Tibial artery (tissue), 4 donors: ENCODE results near the gene RAB1B.

ENCODE experiments used
- DNase-seq, 2 donors: peaks; one replicate each; pipeline ENCODE4 v3.0.0-alpha.2; 2019
- H3K27ac ChIP-seq, 2 donors: fragments of 200-600 bp; sonication (generic) in 1 of 2; 1 replicate in 1 of 2; 2 replicates in 1 of 2; pipeline ENCODE4 v1.5.1; 2018 to 2019; ENCODE audit warnings: mild to moderate bottlenecking in 1 of 2
- H3K27me3 ChIP-seq, 2 donors: fragments of 200-600 bp; sonication (generic) in 1 of 2; one replicate each; pipeline versions ENCODE4 v1.5.1 to v1.6.0; 2016 to 2019
- H3K36me3 ChIP-seq, 3 donors: fragments of 200-600 bp; sonication (generic) in 2 of 3; one replicate each; pipeline ENCODE4 v1.5.1; 2016 to 2019; ENCODE audit warnings: mild to moderate bottlenecking in 2 of 3
- H3K4me1 ChIP-seq, 4 donors: fragments of 200-600 bp; sonication (generic) in 2 of 4; 1 replicate in 3 of 4; 2 replicates in 1 of 4; pipeline ENCODE4 v1.5.1; 2016 to 2019
- H3K4me3 ChIP-seq, 2 donors: fragments of 200-600 bp; sonication (generic) in 1 of 2; 1 replicate in 1 of 2; 2 replicates in 1 of 2; pipeline ENCODE4 v1.5.1; 2018 to 2019; ENCODE audit warnings: mild to moderate bottlenecking in 2 of 2
- H3K9me3 ChIP-seq, 3 donors: fragments of 200-600 bp; sonication (generic) in 1 of 3; one replicate each; pipeline ENCODE4 v1.5.1; 2016 to 2019
- intact Hi-C: fragments of 100-400 bp; cut with DNase I; formaldehyde crosslinking; loops from one replicate; pipeline ENCODE4 v1.15.0; 2023; ENCODE audit warnings: low total_unique reads
- TF ChIP-seq, protein P1 (sequence below), 2 experiments: fragments of 200-600 bp in 1 of 2; fragments of 450-650 bp in 1 of 2; IDR thresholded peaks; one replicate each; pipeline ENCODE4 v1.5.1; 2017 to 2019; ENCODE audit warnings: antibody characterized with exemption in 2 of 2, mild to moderate bottlenecking in 1 of 2, moderate library complexity in 1 of 2

Gene RAB1B

DNA sequence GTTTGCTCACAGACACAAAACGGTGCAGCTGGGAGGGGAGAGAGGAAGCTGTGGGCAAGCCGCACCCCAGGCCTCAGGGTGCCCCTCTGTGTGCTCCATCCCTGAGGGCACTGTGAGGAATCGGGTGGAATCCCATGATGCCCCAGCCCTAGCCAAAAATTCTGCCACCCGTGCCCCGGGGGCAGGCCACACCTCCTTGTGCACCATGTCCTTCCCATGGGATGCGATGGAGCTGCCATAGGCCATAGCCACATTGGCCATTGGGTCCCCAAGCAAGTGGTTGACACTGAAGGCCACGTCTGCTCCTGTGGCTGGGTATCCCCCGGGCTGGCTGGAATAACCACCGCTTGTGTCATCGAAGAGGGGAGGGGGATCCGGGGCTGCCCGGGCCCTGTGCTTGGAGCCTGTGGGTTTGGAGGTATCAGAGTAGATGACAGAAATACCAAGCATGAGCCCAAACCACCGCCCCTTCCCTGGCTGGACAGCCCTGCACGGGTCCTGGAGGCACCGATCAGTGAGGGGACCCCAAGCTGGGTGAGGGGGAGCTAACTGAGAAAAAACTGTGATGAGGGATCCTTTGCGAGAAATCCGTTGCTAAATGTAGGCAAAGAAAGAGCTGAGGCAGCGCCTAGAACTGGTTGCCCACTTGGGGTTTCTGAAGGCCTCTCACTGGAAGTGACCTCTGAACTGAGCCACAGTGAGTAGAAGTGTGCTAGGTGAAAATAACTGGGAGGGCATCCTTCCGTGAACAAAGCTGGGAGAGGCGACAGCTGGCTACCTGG lies 19.6 kb downstream of the RAB1B start:
- Histone ChIP-seq H3K36me3 (peaks cover 0 to 17% (median 4%) of the 10 kb centered on the region in 3 donors), H3K27me3 (peaks cover 0 to 13% of the 10 kb centered on the region in 2 donors), H3K9me3 (no peaks in the 10 kb centered on the region), H3K4me3 (peak overlapping the region; percentile 83 to 91), H3K27ac (peak overlapping the region; percentile 94 to 96), H3K4me1 (peaks cover 0 to 38% (median 30%) of the 10 kb centered on the region in 4 donors)
- no peak for DNase-seq
- TF ChIP-seq, protein P1, sequence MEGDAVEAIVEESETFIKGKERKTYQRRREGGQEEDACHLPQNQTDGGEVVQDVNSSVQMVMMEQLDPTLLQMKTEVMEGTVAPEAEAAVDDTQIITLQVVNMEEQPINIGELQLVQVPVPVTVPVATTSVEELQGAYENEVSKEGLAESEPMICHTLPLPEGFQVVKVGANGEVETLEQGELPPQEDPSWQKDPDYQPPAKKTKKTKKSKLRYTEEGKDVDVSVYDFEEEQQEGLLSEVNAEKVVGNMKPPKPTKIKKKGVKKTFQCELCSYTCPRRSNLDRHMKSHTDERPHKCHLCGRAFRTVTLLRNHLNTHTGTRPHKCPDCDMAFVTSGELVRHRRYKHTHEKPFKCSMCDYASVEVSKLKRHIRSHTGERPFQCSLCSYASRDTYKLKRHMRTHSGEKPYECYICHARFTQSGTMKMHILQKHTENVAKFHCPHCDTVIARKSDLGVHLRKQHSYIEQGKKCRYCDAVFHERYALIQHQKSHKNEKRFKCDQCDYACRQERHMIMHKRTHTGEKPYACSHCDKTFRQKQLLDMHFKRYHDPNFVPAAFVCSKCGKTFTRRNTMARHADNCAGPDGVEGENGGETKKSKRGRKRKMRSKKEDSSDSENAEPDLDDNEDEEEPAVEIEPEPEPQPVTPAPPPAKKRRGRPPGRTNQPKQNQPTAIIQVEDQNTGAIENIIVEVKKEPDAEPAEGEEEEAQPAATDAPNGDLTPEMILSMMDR (IDR thresholded peaks at IDR 0.05), result no peak
- intact Hi-C loops, result no loop called here

DNA sequence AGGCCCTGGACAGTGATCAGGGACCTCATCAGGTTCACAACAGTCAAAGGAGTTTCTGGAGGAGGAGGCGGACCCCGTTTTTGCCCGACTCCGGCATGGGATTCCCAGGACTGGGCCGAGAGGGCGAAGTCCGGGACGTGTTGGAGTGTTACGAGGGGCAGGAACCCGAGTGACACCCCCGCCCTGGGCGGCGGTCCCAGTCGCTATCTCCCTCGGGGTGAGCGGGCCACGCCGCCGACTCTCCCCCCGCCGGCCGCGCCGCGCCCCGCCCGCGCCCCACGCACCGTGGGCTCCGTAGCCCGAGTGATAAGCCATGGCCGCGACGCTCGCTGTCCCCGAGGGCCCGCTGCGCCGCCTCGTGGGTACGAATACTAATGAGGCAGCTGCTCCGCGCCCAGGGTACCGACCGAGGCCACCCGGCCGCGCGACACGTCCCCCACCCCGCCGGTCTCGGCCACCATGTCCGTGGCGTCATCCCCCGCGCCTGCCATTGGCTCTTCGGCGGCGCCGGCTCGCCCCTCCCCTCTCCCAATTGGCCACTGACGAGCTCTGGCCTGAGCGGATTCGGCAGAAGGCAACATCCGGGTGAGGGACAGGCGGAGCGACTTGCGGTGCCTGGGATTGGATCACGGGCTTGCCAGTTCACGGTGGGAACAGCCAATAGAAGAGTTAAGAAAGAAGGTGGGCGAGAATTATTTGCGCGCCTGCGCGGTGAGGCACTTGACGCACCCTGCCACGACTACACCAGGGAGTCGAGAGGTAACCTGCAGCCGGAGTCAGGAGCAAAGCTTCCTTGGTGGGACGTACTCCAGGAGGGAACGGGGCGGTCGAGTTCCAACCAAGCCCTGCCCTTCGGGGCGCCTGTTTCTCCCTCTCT lies 20.5 kb downstream of the RAB1B start, which contains the start of gene YIF1A:
Gene YIF1A (minus strand): TSS at position 473 of the 877 bp plus-strand sequence. CDS start 158 bp downstream, at position 315.
- H3K27me3 ChIP-seq, result peaks cover 0 to 22% of the 10 kb centered on the region in 2 donors
- peak within 1 kb of the TSS; percentile 83 to 91 for H3K4me3 ChIP-seq
- TF ChIP-seq, protein P1 (IDR thresholded peaks at IDR 0.05), result no peak
- peak; percentile 99 for DNase-seq
- H3K9me3 ChIP-seq, result no peaks in the 10 kb centered on the region
- peak within 1 kb of the TSS; percentile 94 to 96 for H3K27ac ChIP-seq
- peaks cover 0 to 36% (median 30%) of the 10 kb centered on the region in 4 donors for H3K4me1 ChIP-seq
- intact Hi-C loops, result no loop called here
- H3K36me3 ChIP-seq, result peaks cover 0 to 17% (median 0%) of the 10 kb centered on the region in 3 donors

DNA sequence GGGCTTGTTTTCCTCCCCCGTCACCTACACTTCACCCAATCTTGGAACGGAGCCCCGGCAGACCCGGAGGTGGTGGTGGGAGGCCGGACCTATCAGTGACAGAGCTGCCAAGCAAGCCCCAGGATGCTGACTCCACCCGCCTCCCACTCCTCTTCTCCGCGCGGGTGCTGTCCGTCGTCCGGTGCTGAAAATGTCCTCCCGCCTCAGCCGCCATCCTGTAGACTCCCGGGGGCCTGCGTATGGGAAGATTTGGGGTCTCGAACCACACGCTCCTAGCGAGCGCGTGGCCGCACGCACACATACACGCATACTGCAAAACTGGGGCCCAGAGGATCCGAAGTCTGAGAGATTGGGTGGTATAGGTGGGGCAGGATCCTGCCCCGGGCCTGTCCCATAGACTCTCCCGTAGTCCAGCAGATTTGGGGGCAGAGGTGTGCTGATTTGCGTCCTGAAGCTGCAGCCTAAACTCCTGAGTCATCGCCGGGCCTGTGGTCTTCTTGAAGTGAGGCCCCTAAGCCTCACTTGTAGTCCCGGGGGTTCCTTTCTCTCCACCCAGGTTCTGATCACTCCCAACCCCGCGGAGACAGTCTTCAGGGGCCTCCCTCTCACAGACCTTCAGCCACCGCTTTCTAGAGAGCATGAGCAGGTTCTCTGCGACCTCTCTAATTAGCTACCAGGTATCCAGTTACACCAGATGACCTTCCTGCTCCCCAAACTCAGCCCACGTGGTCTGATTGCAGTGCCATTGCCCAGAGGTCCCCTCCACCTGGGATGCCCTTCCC lies 21.3 kb downstream of the RAB1B start:
- TF ChIP-seq, protein P1 (IDR thresholded peaks at IDR 0.05), result no peak
- peaks cover 0 to 10% (median 0%) of the 10 kb centered on the region in 3 donors for H3K36me3 ChIP-seq
- H3K4me3 ChIP-seq, result peak overlapping the region; percentile 83 to 91
- peaks cover 0 to 30% of the 10 kb centered on the region in 2 donors for H3K27me3 ChIP-seq
- DNase-seq, result peak; percentile 54 to 84
- H3K9me3 ChIP-seq, result no peaks in the 10 kb centered on the region
- H3K4me1 ChIP-seq, result peaks cover 0 to 36% (median 30%) of the 10 kb centered on the region in 4 donors
- intact Hi-C loops, result no loop called here
- H3K27ac ChIP-seq, result peak overlapping the region; percentile 94 to 96

DNA sequence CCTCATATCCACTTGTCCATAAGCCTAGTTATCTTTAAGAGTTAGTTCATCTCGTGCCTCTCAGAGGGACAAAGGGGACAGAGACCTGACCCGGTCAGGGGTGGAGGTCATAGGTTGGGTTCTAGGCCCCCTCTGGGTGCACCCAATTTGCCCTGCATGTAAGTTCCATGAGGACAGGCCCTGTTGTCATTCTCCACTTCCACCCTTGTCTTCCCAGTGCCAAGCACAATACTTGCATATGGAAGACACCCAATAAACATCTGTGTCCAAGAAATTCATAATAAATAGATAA lies 21.8 kb downstream of the RAB1B start:
- TF ChIP-seq, protein P1 (IDR thresholded peaks at IDR 0.05), result no peak
- H3K27ac ChIP-seq, result no peak overlapping the region
- DNase-seq, result no peak
- H3K4me3 ChIP-seq, result no peak overlapping the region
- intact Hi-C loops, result no loop called here
- H3K36me3 ChIP-seq, result peaks cover 0 to 5% (median 0%) of the 10 kb centered on the region in 3 donors
- peaks cover 0 to 35% of the 10 kb centered on the region in 2 donors for H3K27me3 ChIP-seq
- H3K9me3 ChIP-seq, result no peaks in the 10 kb centered on the region
- H3K4me1 ChIP-seq, result peaks cover 0 to 36% (median 30%) of the 10 kb centered on the region in 4 donors

DNA sequence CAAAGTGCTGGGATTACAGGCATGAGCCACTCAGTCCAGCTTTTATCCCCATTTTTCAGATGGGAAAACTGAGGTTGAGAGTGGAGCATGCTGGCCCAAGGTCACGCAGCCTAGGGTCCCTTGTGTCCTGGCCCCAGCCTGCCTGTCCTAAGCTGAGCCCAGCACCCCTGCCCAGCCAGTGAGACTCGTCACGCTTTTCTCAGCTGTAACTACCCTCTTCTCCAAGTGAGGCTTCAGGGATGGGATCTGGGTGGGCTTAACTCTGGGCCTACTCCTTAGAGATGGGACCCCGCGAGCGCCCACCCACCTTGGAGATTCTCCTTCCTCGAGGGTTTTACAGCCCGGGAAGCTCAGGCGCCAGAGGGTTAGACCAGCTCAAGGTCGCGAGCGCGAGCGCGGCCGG lies 22.9 kb downstream of the RAB1B start:
- DNase-seq, result no peak
- Histone ChIP-seq H3K27me3 (peaks cover 0 to 45% of the 10 kb centered on the region in 2 donors), H3K4me3 (peak overlapping the region in 1 of 2 donors; percentile 46)

More for the DNA sequence above, 22.9 kb downstream of the RAB1B start:
- no peaks in the 10 kb centered on the region for H3K9me3 ChIP-seq
- peaks cover 0 to 36% (median 29%) of the 10 kb centered on the region in 4 donors for H3K4me1 ChIP-seq
- TF ChIP-seq, protein P1 (IDR thresholded peaks at IDR 0.05), result no peak
- intact Hi-C loops, result no loop called here
- no peak overlapping the region for H3K27ac ChIP-seq
- H3K36me3 ChIP-seq, result no peaks in the 10 kb centered on the region
